Motor neuron (in vitro differentiated cells): ENCODE results near the gene DIS3L2. TPM values are rescaled to one million over a fixed set of nuclear protein-coding genes. Genes with fewer than 3 reads are reported as not detected.

Experiments
- ATAC-seq, 8 experiments: fragments of 200-7000 bp; cut with Tn5 transposase; replicated peaks in 6 of 8; 2 replicates each; pipeline ENCODE4 v1.8.0; 2021; ENCODE audit warnings: mild to moderate bottlenecking in 8 of 8, moderate library complexity in 8 of 8
- H3K27ac ChIP-seq, 2 donors: fragments of 250-450 bp; sonication (Bioruptor Pico); 2 replicates each; pipeline ENCODE4 v1.9.0; 2021; ENCODE audit warnings: antibody characterized with exemption in 2 of 2, mild to moderate bottlenecking in 2 of 2, moderate library complexity in 1 of 2
- H3K4me1 ChIP-seq, 2 donors: fragments of 250-450 bp; sonication (Bioruptor Pico); replicated peaks in 1 of 2; 2 replicates each; pipeline ENCODE4 v1.6.1; 2021; ENCODE audit warnings: antibody characterized with exemption in 2 of 2, mild to moderate bottlenecking in 2 of 2, moderate library complexity in 1 of 2
- H3K4me3 ChIP-seq, 5 donors: fragments of 250-450 bp; sonication (Bioruptor Pico); 2 replicates each; pipeline ENCODE4 v1.9.0; 2021; ENCODE audit warnings: antibody characterized with exemption in 5 of 5, mild to moderate bottlenecking in 5 of 5, moderate library complexity in 4 of 5
- WGBS, 10 experiments: fragments of 450-650 bp; shearing (Covaris generic); methylation state at CpG; one replicate each; pipeline ENCODE4 v1.0.0; 2022; 5-methylcytosine and 5-hydroxymethylcytosine counted together
- in situ Hi-C, 9 experiments: fragments of 400-800 bp; cut with MboI; loops; one replicate each; pipeline ENCODE4 v1.15.0; 2021; ENCODE audit warnings: low sequenced_read_pairs in 9 of 9, low pct_unique_long_range_greater_than_20kb in 2 of 9; ENCODE audit not compliant: unreplicated experiment in 9 of 9
- total RNA-seq, 8 experiments: library from RNA; unstranded; fragments of 300-600 nt; gene quantifications; 2 replicates each; pipeline versions ENCODE4 v1.2.3 to v1.2.4, GENCODE V29; 2022

DIS3L2 gene
- total RNA-seq, 8 experiments from 2014 or later, result 10.6 to 33.1 (median 21.8) TPM

DNA sequence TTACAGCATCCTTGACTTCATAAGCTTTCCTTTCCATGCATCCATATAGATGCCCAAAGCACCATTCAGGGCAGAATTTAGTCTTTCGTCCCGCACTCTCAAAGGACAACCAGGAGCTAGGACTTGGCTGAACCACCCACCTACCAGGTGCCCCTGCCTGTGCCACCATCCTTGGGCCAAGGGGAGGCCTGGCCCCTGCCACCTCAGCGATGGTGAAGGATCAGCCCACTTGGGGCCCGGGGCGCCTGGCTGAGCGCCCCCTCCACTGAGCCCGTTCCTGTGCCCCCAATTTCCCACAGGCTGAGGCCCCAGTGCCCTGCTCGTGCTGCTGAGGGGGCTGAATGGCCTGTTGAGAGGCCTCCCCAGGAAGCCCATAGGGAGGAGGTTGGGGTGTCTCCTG lies 383.7 kb downstream of the DIS3L2 start:
- in situ Hi-C loops, result no loop called here
- no peak overlapping the region for H3K27ac ChIP-seq
- no peaks in the 10 kb centered on the region for H3K4me1 ChIP-seq
- ATAC-seq, result no peak
- no peak overlapping the region for H3K4me3 ChIP-seq
- 100% methylated on average over 2 to 3 of the region's 8 CpGs; no CpG with 5 or more reads in 8 of the 10 experiments for WGBS, 10 experiments

DNA sequence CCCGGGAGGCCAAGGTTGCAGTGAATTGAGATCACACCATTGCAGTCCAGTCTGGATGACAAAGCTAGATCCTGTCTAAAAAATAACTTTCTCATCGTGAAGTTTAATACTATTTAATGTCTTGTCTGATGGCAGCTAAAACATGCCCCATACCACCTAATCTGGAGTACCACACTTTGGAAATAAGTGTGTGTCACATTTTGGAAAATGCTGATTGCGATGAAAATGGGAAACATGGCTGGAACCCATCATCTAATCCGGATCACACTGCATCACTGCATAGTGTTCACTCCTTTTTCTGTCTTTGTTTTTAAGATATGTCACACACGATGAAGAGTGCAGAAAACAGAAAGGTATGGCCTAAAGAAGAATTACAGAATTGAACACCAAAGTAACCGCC lies 385.9 kb downstream of the DIS3L2 start:
- 53 to 93% (median 83%) methylated on average over 1 to 6 of the region's 6 CpGs for WGBS, 10 experiments
- in situ Hi-C loops, result no loop called here
- ATAC-seq, result no peak
- Histone ChIP-seq H3K27ac (no peak overlapping the region), H3K4me1 (no peaks in the 10 kb centered on the region), H3K4me3 (no peak overlapping the region)

DNA sequence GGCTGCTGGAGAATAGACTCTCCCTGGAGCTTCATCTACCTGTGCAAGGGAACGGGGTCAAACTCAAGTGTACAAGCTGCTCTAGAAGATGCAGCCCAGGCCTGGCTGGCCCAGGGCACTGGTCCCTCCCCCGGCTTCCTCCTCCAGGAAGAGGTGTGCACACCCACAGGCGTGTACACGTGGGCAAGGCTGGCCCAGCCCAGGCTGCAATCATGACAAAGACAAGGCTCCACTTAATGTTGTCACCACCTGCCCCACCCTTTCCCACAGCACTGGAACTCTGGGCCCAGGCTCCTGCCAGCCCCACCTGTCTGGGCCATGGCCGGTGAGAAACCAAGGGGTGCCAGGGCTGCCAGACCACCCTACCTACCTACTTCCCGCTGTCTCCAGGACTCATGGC lies 387.4 kb downstream of the DIS3L2 start:
- peak in 3 of 8 experiments; percentile 44 to 87 (median 77) for ATAC-seq
- no peak overlapping the region for H3K27ac ChIP-seq
- H3K4me1 ChIP-seq, result no peaks in the 10 kb centered on the region
- in situ Hi-C loops, result no loop called here
- 10 to 100% (median 60%) methylated on average over 1 to 5 of the region's 6 CpGs; no CpG with 5 or more reads in 6 of the 10 experiments for WGBS, 10 experiments
- H3K4me3 ChIP-seq, result no peak overlapping the region

DNA sequence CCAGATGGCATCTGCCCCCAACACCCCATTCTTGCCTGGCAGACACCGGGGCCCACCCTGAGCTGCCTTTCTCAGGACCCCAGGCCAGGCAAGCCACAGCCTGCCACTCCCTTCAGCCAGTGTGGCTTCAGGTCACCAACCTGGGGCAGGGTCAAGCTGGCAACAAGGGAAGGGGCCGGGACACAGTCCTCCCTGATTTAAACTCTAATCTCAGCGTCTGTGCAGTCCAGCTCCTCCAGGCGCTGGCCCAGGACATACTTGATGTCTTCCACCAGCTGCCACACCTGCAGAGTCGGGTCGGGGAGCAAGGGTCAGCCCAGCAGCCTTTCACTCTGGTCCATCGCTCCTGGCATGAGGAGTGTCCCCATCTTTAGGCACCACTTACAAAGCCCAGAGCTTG lies 388.0 kb downstream of the DIS3L2 start:
- in situ Hi-C loops, result no loop called here

DNA sequence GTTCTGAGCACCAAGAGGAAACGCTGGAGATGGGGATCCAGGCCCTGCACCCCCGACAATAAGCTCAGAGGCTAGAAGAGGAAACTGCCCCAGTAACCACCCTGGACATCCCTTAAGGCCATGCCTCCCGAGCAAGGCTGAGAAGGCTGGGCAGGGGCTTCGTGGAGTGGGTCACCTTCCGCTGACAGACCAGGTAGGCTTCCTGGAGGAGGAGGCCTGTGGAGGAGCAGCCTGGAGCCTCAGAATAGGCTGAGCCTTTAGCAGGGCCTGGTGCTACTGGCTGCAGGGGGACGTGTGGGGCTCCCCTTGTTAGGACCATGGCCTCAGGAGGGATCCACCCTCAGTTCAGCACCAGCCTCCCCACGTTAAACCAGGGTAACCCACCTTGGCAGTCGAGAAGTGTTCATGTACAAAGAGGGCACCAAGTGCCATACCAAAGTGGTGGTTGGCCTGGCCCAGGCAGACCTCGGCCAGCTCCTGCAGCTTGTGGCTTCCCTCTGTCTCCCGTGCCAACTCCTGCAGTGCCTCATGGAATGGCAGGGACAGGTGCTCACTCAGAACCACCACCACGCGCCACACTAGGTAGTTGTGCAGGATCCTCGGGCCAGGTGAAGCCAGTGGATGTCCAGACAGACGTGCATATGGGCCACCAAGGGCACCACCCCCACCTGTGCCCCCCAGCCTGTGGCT lies 388.6 kb downstream of the DIS3L2 start:
- no peaks in the 10 kb centered on the region for H3K4me1 ChIP-seq
- 0 to 80% (median 67%) methylated on average over 1 to 3 of the region's 14 CpGs; no CpG with 5 or more reads in 5 of the 10 experiments for WGBS, 10 experiments
- no peak for ATAC-seq
- no peak overlapping the region for H3K4me3 ChIP-seq
- no peak overlapping the region for H3K27ac ChIP-seq
- in situ Hi-C loops, result no loop called here

More for the DNA sequence above, 388.0 kb downstream of the DIS3L2 start:
- Histone ChIP-seq H3K4me3 (no peak overlapping the region), H3K4me1 (no peaks in the 10 kb centered on the region), H3K27ac (no peak overlapping the region)
- 20 to 100% (median 90%) methylated on average over 1 to 4 of the region's 7 CpGs; no CpG with 5 or more reads in 5 of the 10 experiments for WGBS, 10 experiments
- ATAC-seq, result no peak

DNA sequence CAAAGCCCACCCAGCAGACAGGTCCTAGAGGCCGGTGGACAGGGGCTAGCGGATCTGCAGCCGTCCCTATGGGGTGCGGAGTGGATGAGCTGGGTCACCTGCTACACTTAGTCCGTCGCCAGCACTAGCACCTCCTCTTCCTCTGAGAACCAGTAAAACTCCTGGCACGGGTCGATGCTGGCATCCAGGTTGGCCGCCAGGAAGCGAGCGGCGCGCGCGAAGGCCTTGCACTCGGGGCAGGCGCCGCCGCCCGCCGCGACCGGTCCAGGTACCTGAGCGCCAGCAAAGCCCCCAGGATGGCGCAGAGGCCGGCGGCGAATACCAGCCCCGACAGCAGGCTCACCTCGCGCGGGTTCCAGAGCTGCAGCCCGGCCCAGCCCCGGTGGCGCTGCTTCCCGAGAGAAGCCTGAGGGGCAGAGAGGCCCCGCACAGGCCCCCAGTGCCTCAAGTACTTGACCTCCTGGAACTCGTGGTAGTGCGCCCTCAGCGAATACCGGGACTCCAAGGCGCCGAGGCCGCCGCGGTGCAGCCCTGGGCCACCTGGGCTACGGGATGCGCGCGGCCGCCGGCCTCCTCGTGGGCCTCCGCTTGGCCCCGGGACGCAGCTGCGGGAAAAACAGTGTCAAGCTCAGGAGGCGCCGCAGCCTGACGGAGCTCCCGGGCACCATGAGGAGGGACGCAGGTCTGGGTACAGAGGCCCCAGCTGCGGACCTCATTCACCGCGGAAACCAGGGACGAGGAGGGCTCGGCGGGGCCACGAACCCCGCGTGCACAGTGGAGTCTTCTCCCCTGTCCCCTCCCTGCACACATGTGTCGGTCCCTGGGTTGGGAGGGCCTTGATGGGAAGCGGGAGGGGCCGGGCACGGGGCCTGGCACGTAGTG lies 389.5 kb downstream of the DIS3L2 start:
- no peak overlapping the region for H3K27ac ChIP-seq
- H3K4me1 ChIP-seq, result no peaks in the 10 kb centered on the region
- 0 to 77% (median 41%) methylated on average over 1 to 14 of the region's 76 CpGs; no CpG with 5 or more reads in 5 of the 10 experiments for WGBS, 10 experiments
- peak in 3 of 8 experiments; percentile 12 to 25 (median 15) for ATAC-seq
- in situ Hi-C loops, result no loop called here
- H3K4me3 ChIP-seq, result no peak overlapping the region

DNA sequence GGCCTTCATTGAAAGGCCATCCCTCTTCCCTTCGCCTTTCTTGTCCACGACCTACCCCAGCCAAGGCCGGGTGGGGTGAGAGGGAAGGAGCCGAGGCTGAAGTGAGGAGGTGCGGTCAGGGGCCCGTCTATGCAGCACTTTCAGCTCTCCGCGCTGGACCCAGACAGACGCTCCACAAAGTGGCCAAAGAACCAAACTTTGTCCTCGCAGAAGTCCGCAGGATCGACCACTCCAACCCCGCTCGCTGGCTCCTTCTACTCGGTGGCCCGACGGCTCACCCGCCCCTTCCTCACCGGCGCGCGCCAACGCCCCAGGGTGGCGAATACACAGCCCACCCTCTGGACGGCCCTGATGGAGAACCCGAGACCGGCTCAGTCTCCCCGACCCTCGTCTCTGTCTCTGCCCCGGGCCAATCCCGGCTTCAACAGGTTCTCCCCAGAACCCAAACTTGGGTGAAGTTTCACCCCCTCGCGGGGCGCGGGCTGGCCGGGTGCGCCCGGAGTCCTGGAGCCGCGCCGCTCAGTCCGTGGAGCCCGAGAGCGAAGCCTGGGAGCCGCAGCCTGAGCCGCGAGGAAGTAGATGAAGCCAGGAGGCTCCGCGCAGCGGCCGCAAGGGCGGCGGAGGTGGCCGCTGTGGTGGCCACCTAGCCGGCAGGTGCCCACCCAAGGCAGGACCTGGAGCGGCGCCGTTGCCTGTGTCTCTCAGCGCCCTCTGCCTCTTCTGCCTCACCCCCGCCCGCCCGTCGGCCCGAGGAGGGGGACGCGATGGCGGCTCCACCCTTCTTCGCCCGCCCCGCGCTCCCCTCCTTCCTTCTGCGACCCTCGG lies 390.4 kb downstream of the DIS3L2 start:
- in situ Hi-C loops, result no loop called here
- H3K27ac ChIP-seq, result no peak overlapping the region
- no peak overlapping the region for H3K4me3 ChIP-seq
- peak in 1 of 8 experiments; percentile 29 for ATAC-seq
- no peaks in the 10 kb centered on the region for H3K4me1 ChIP-seq
- 7 to 90% (median 25%) methylated on average over 3 to 14 of the region's 73 CpGs; no CpG with 5 or more reads in 6 of the 10 experiments for WGBS, 10 experiments

DNA sequence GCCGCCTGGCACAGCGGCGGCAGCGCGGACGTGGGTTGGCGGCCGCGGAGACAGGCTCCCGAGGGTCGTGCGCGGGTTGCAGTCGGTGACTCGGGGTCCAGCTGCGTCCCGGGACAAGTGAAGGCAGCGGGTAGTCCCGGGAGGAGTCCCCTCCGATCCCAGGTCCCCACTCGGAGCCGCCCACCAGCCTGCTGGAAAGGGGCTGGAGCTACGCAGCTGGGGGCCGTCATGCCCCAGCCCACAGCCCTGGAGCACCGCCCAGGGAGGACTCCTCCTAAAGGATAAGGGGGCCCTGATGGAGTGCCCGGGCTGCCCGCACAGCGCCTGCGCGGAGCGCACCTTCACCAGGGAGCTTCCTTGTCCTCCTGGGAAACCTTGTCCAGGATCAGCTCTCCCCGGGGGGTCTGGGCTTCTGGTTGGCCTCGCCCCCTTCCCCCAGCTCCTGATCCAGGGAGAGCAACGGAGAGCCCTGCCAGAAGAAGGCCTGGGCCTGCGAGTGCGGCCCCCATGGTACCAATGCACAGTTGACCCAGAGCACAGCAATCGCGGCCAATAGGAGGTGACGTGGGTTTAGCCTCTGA lies 391.1 kb downstream of the DIS3L2 start:
- Histone ChIP-seq H3K27ac (no peak overlapping the region), H3K4me1 (no peaks in the 10 kb centered on the region), H3K4me3 (no peak overlapping the region)
- 60 to 91% (median 81%) methylated on average over 1 to 8 of the region's 39 CpGs; no CpG with 5 or more reads in 6 of the 10 experiments for WGBS, 10 experiments
- ATAC-seq, result no peak
- in situ Hi-C loops, result no loop called here

DNA sequence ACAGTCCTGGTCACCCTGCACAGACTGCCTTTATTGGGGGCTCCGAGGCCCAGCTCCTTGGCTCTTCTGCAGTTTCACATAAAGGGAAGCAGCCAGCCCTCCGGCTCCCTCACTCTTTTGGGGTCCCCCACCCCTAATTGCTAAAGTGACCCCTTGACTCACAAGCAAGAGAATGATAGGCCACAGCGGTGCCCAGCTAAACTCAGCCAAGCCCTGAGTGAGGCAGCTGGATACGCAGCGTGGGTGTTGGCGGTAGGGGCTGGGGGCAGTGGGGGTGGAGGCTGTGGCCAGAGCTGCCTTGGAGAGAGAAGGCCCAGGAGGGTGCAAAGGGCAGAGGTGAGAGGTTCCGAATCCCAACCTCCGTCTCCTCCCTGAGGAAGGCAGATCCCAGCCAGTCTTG lies 391.6 kb downstream of the DIS3L2 start:
- Histone ChIP-seq H3K27ac (no peak overlapping the region), H3K4me3 (no peak overlapping the region), H3K4me1 (no peaks in the 10 kb centered on the region)
- in situ Hi-C loops, result no loop called here
- ATAC-seq, result peak in 1 of 8 experiments; percentile 32
- WGBS, 10 experiments, result 65 to 93% (median 85%) methylated on average over 2 to 3 of the region's 8 CpGs; no CpG with 5 or more reads in 6 of the 10 experiments

DNA sequence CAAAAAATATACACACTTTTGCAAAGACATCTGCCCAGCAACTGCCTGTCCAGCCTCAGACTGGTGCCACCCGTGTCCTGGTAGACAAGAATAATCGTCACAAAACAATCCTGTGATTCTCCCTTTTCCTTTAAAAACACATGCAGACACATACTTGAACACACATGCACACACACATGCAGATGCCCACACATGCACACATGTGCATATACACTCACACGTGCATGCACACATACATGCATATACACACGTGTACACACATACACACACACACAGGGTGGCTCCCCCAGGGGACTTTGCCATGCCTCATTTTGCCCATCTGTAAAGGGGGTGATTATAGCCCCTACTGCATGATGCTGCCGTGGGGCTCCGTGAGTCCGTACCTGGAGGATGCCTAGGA lies 392.1 kb downstream of the DIS3L2 start:
- no peak for ATAC-seq
- in situ Hi-C loops, result no loop called here
- Histone ChIP-seq H3K4me1 (no peaks in the 10 kb centered on the region), H3K4me3 (no peak overlapping the region), H3K27ac (no peak overlapping the region)
- 28 to 100% (median 55%) methylated on average over 1 to 5 of the region's 7 CpGs; no CpG with 5 or more reads in 6 of the 10 experiments for WGBS, 10 experiments

DNA sequence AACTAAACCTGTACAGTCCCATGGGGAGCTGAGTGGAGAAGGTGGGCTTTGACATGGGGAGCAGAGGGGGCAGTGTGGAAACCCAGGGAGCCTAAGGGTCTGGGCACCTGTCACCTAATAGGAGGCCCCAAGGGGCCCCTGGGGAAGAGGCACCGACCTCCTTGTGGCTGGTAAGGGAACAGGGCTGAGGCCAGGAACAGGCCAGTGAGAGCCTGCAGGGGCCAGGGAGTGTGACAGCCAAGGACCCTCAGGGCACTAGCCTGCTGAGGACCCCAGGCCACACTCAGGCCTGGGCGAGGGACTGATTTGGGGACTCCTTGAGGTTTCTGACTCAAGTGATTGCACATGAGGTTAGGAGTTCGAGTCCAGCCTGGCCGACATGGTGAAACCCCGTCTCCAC lies 392.6 kb downstream of the DIS3L2 start:
- ATAC-seq, result no peak
- no peaks in the 10 kb centered on the region for H3K4me1 ChIP-seq
- no peak overlapping the region for H3K4me3 ChIP-seq
- in situ Hi-C loops, result no loop called here
- no peak overlapping the region for H3K27ac ChIP-seq
- WGBS, 10 experiments, result 71 to 94% (median 90%) methylated on average over 1 to 3 of the region's 5 CpGs; no CpG with 5 or more reads in 6 of the 10 experiments

DNA sequence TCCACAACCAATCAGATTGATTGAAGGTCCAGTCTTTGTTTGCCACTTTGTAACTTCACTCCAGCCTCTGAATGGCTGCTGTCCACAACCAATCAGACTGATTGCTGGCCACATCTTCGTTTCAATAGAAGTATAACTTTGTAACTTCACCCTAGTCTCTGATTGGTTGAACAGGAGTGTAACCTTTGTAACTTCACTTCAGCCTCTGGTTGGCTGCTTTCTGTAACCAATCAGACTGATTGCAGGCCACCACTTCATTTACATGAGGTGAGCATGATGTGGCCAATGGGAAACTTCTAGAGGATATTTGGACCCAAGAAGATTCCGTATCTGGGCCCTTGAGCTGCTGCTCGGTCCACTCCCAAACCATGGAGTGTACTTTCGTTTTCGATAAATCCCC lies 400.1 kb downstream of the DIS3L2 start:
- 64 to 100% (median 85%) methylated on average over 2 to 5 of the region's 5 CpGs; no CpG with 5 or more reads in 1 of the 10 experiments for WGBS, 10 experiments
- no peak overlapping the region for H3K4me3 ChIP-seq
- H3K4me1 ChIP-seq, result no peaks in the 10 kb centered on the region
- in situ Hi-C loops, result no loop called here
- H3K27ac ChIP-seq, result no peak overlapping the region
- no peak for ATAC-seq
